A549 treated with DMSO at 1 μM for 4 hours (cell line): ENCODE data around the gene HPCA. TPM values are rescaled to one million over a fixed set of nuclear protein-coding genes. Genes with fewer than 3 reads are reported as not detected.

Experiments used
- total RNA-seq: library from RNA; stranded (reverse); fragments of 200-300 nt; extraction: Qiagen RNA extraction; gene quantifications from 5 replicates; pipeline ENCODE4 v1.2.3, GENCODE V29; 2022; ENCODE audit warnings: low read depth

Gene HPCA
- total RNA-seq: 0.14 to 0.68 TPM (median 0.56 TPM) in 4 of 5 replicates, not detected in the other

DNA sequence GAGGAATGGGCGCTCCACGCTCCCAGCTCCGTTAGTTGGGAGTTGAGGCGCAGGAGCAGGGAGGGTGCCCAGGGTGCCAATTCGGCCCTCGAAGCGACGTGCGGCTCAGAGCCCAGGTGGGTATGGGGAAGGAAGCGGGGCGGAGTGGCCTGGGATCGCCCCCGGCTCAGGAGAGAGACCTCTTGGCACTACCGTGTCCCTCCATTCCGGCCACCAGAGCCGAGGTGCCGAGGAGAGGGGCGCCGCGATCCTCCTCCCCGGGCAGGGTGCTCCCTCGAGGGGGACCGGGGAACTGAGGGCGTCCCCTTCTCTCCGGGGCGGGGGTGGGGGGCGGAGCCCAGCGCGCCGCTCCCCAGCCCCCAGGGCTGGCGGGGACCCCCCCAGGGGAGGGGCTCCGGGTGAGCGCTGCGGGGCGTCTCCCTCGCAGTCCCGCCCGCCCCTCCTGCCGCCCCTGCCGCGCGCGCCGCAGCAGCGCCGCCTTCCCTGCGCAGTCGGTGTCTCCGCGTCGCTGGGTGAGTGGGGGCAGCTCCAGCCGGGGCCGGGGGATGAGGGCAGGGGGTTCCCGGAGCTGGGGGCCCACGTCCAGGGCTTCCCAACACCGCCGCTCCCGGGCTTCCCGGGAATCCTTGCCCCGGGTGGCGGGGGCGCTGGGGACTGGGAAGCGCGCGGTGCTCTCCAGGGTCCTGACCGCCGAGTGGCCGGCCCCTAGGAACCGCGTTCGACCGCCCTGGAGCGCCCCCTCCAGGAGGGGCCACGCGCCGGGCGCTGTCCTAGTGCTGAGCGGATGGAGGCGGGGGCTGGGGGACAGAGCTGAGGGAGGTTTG is at the start of gene HPCA:
Gene HPCA (plus strand): TSS at position 488 of the 824 bp plus-strand sequence. CDS start 2,408 bp downstream, outside the sequence.

DNA sequence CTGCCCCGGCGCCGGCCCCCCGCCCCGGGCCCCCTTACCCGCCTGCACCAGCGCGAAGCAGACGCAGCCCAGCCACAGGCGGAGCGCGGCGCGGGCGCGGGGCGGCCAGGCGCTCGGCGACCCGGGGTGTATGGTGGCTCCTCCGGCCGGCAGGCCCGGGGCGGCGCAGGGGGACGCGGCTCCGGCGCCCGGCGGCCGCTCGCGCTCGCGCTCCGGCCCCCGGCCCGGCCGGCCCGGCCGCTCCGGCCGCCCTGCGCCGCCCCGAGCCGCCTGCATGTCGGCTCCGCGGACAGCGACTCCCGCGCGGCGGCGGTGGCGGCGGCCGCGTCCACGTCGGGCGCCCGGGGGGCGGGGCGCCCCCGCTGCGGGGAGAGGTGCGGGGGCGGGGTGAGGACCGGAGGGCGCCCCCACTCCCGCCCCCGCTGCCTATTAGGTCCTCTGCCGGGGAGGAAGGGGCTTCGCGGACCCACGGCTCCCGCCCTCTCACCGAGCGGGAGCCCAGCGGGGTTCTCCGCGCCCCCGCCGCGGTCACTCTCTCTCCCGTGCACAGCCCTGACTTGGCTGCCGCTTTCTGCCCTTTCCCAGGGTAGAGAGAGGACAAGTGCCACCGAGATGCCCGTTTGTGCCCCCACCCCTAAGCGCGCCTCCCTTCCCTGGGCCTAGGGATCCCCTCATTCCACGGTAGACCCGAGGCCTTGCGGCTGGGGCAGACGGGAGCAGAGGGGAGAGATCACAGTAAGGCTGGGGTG is 15.5 kb upstream of the HPCA start, which contains the start of gene FNDC5:
Gene FNDC5 (minus strand): TSS at position 298 of the 749 bp plus-strand sequence.

DNA sequence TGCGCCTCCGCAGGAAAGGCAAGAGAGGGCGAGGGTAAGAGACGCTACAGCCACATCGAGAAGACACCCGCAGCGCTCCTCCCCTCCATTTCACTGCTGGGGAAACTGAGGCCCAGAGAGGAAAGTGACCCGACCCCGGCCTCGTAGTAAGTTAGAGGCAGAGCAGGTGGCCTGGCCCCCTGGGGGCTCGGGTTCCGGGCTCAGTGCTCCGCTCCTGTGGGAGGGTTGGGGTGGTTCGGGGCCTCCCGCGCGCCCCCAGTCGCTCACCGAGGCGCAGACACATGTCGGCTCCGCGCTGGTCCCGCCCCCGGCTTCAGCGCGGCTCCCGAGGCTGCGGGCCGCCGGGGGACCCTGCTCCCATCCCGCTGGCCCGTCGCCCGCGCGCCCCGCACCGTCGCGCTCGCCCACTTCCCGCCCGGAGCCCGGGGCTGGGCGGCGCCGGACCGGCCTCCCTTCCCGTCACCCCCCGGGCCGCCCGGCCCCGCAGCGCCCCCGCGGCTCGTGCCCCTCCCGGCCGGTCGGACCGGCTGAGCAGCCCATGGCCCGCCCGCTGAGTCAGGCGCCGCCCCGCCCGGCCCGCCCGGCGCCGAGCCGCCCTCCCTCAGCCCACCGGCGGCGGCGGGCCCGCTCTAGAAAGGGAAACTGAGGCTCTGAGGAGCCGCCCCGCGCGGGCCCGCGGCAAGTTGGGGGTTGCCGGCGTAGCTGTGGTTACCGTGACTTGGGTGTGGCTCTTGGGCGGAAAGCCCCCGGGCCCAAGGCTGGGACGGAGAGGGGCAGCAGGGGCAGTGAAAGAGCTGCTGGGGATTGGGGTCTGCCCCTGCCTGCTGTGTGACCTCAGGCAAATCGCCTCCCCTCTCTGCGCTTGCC is 14.9 kb downstream of the HPCA start, which contains the start of gene TMEM54:
Gene TMEM54 (minus strand): TSS at position 434 of the 867 bp plus-strand sequence. CDS start 151 bp downstream, at position 283.

Other genes with a start within 250 kb of the HPCA start
- 35.6 to 52.3 TPM (median 38.9 TPM) in 5 replicates for gene ZBTB8OS, start 235.9 kb upstream of the HPCA start, total RNA-seq
- gene RBBP4, start 235.3 kb upstream of the HPCA start, total RNA-seq: 77.1 to 92.4 TPM (median 86.5 TPM) in 5 replicates
- 9.6 to 16.2 TPM (median 10.9 TPM) in 5 replicates for gene SYNC, start 183.7 kb upstream of the HPCA start, total RNA-seq
- gene YARS1, start 69.1 kb upstream of the HPCA start, total RNA-seq: 73.1 to 84.0 TPM (median 77.6 TPM) in 5 replicates
- gene S100PBP, start 68.8 kb upstream of the HPCA start, total RNA-seq: 16.1 to 19.9 TPM (median 16.6 TPM) in 5 replicates
- gene FNDC5, start 15.6 kb upstream of the HPCA start, total RNA-seq: 0.38 to 0.75 TPM (median 0.53 TPM) in 5 replicates
- gene TMEM54, start 14.9 kb downstream of the HPCA start, total RNA-seq: 30.5 to 45.4 TPM (median 39.3 TPM) in 5 replicates
- gene RNF19B, start 78.3 kb downstream of the HPCA start, total RNA-seq: 21.8 to 26.1 TPM (median 25.0 TPM) in 5 replicates
- 154 to 166 TPM (median 158 TPM) in 5 replicates for gene AK2, start 150.4 kb downstream of the HPCA start, total RNA-seq
- gene AZIN2, start 194.7 kb downstream of the HPCA start, total RNA-seq: 0.75 to 1.3 TPM (median 0.97 TPM) in 5 replicates